Trophoblast cell (in vitro differentiated cells and primary cell): ENCODE data around the gene FMNL2.
A peak's percentile ranks its signal among the peaks of the same experiment; 100 is the strongest.

Experiments
- DNase-seq, 2 donors: peaks; one replicate each; pipeline ENCODE4 v3.0.0-alpha.2; 2016
- H2AFZ ChIP-seq: 2 replicates; pipeline ENCODE4 v1.6.1; 2013; ENCODE audit warnings: low read length, moderate library complexity, mild to moderate bottlenecking; ENCODE audit not compliant: insufficient read depth, poor library complexity
- H2AK5ac ChIP-seq: 2 replicates; pipeline ENCODE4 v1.6.1; 2013; ENCODE audit warnings: mild to moderate bottlenecking, low read length
- H2BK120ac ChIP-seq: 2 replicates; pipeline ENCODE4 v1.6.1; 2013; ENCODE audit warnings: low read length, mild to moderate bottlenecking, moderate library complexity; ENCODE audit not compliant: insufficient read depth, poor library complexity
- H2BK12ac ChIP-seq: 2 replicates; pipeline ENCODE4 v1.6.1; 2013; ENCODE audit warnings: mild to moderate bottlenecking, low read length, moderate library complexity
- H2BK5ac ChIP-seq: 2 replicates; pipeline ENCODE4 v1.6.1; 2013; ENCODE audit warnings: low read length, low read depth, moderate library complexity, mild to moderate bottlenecking; ENCODE audit not compliant: poor library complexity
- H3K14ac ChIP-seq: 2 replicates; pipeline ENCODE4 v1.6.1; 2013; ENCODE audit warnings: mild to moderate bottlenecking, low read length
- H3K18ac ChIP-seq: 2 replicates; pipeline ENCODE4 v1.6.1; 2013; ENCODE audit warnings: mild to moderate bottlenecking, low read length
- H3K23ac ChIP-seq: 2 replicates; pipeline ENCODE4 v1.6.1; 2013; ENCODE audit warnings: low read length
- H3K27ac ChIP-seq: 2 replicates; pipeline ENCODE4 v1.5.1; 2013; ENCODE audit warnings: low read depth, mild to moderate bottlenecking, inconsistent platforms, low read length, moderate library complexity
- H3K27me3 ChIP-seq: 2 replicates; pipeline ENCODE4 v1.6.1; 2013; ENCODE audit warnings: inconsistent platforms, mild to moderate bottlenecking, low read length, moderate library complexity; ENCODE audit not compliant: insufficient read depth
- H3K36me3 ChIP-seq, 2 experiments: 1 replicate in 1 of 2; 2 replicates in 1 of 2; pipeline ENCODE4 v1.6.1; 2013; ENCODE audit warnings: low read length in 2 of 2, mild to moderate bottlenecking in 2 of 2, moderate library complexity in 1 of 2; ENCODE audit not compliant: insufficient read depth in 2 of 2, control insufficient read depth in 1 of 2
- H3K4ac ChIP-seq: 2 replicates; pipeline ENCODE4 v1.6.1; 2013; ENCODE audit warnings: low read depth, mild to moderate bottlenecking, low read length, moderate library complexity
- H3K4me1 ChIP-seq, 2 experiments: 1 replicate in 1 of 2; 2 replicates in 1 of 2; pipeline ENCODE4 v1.6.1; 2013; ENCODE audit warnings: low read length in 2 of 2, mild to moderate bottlenecking in 2 of 2, moderate library complexity in 1 of 2; ENCODE audit not compliant: insufficient read depth in 2 of 2, control insufficient read depth in 1 of 2
- H3K4me2 ChIP-seq: 2 replicates; pipeline ENCODE4 v1.6.1; 2013; ENCODE audit warnings: inconsistent platforms, mild to moderate bottlenecking, low read length, moderate library complexity
- H3K4me3 ChIP-seq: 2 replicates; pipeline ENCODE4 v1.5.1; 2013; ENCODE audit warnings: mild to moderate bottlenecking, low read depth, low read length, inconsistent platforms
- H3K79me1 ChIP-seq: one replicate; pipeline ENCODE4 v1.6.1; 2013; ENCODE audit warnings: low read length
- H3K79me2 ChIP-seq: 2 replicates; pipeline ENCODE4 v1.6.1; 2013; ENCODE audit warnings: low read length, mild to moderate bottlenecking; ENCODE audit not compliant: control insufficient read depth, insufficient read depth, poor library complexity
- H3K9ac ChIP-seq: 2 replicates; pipeline ENCODE4 v1.6.1; 2013; ENCODE audit warnings: mild to moderate bottlenecking, low read length
- H3K9me3 ChIP-seq: 2 replicates; pipeline ENCODE4 v1.6.1; 2013; ENCODE audit warnings: low read depth, mild to moderate bottlenecking, control low read depth, inconsistent platforms, low read length; ENCODE audit not compliant: insufficient read depth
- H4K12ac ChIP-seq: 2 replicates; pipeline ENCODE4 v1.6.1; 2013; ENCODE audit warnings: low read depth, mild to moderate bottlenecking, low read length, moderate library complexity
- H4K8ac ChIP-seq: 2 replicates; pipeline ENCODE4 v1.6.1; 2013; ENCODE audit warnings: low read depth, mild to moderate bottlenecking, low read length, moderate library complexity
- H4K91ac ChIP-seq: one replicate; pipeline ENCODE4 v1.6.1; 2013; ENCODE audit warnings: low read depth, mild to moderate bottlenecking, low read length, moderate library complexity
- WGBS: extraction: QIAGEN DNeasy Blood & Tissue Kit; methylation state at CpG from one replicate; pipeline ENCODE4 v1.1.7; 2013; ENCODE audit warnings: missing lambda C conversion rate; ENCODE audit not compliant: insufficient read length, insufficient coverage; ENCODE audit errors: extremely low coverage; 5-methylcytosine and 5-hydroxymethylcytosine counted together

Gene FMNL2

GRCh38 chr2:152466980-152467676 lies 132.2 kb downstream of the FMNL2 start:
- H2AK5ac ChIP-seq: no peak overlapping the region
- H4K12ac ChIP-seq: no peak overlapping the region
- H3K4ac ChIP-seq: no peak overlapping the region
- H3K36me3 ChIP-seq: no peaks in the 10 kb centered on the region
- no peak overlapping the region for H3K14ac ChIP-seq
- H3K27ac ChIP-seq: no peak overlapping the region
- no peak overlapping the region for H2BK12ac ChIP-seq
- no peaks in the 10 kb centered on the region for H3K79me2 ChIP-seq
- no peak overlapping the region for H3K4me3 ChIP-seq
- no peak overlapping the region for H3K9ac ChIP-seq
- H3K23ac ChIP-seq: no peak overlapping the region
- H2BK5ac ChIP-seq: no peak overlapping the region
- WGBS: no CpG with 5 or more reads among the region's 10 CpGs
- H3K27me3 ChIP-seq: no peaks in the 10 kb centered on the region
- H3K4me2 ChIP-seq: no peak overlapping the region
- no peaks in the 10 kb centered on the region for H3K79me1 ChIP-seq
- no peak overlapping the region for H4K8ac ChIP-seq
- H2AFZ ChIP-seq: no peak overlapping the region
- H3K4me1 ChIP-seq: peaks cover 5 to 15% of the 10 kb centered on the region in 2 experiments
- no peak overlapping the region for H2BK120ac ChIP-seq
- no peak overlapping the region for H3K18ac ChIP-seq
- DNase-seq: peak; percentile 42 to 55
- H3K9me3 ChIP-seq: no peaks in the 10 kb centered on the region
- H4K91ac ChIP-seq: no peak overlapping the region

DNA sequence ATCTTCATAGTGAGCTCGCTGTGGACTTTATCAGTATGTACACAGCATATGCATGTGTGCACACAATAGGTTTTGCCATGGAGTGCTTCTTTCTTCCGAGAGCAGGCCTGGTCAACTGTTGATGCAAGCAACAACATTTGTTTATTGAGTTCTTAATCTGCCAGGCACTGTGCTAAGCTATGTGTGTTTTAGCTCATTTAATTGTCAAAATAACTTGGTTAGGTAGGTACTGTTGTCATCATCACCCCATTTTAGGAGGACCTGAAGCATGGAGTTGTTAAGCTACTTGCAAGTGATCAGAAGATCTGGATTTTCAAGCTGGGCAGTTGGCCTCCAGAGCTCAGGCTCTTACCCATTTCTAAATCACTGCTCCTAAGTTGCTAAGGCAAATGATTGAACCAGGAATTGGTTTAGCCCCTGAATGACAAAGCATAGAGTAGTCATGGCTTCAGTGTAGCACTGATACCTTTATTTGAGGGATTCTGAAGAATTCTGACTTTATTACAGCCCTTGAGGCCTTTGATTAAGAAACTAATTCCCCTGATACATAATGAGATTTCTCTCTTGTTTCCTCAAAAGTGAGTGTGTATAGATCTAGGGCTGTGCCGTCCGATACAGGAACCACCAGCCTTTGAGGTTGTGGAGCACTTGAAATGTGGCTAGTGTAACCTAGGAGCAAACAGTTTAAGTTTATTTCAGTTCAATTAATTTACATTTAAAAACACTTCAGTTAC lies 132.9 kb downstream of the FMNL2 start:
- no peak overlapping the region for H2AK5ac ChIP-seq
- no peaks in the 10 kb centered on the region for H3K79me1 ChIP-seq
- H3K79me2 ChIP-seq: no peaks in the 10 kb centered on the region
- no peak overlapping the region for H3K9ac ChIP-seq
- no peak for DNase-seq
- H4K91ac ChIP-seq: no peak overlapping the region
- H4K12ac ChIP-seq: no peak overlapping the region
- H2BK120ac ChIP-seq: no peak overlapping the region
- no peak overlapping the region for H3K27ac ChIP-seq
- no CpG with 5 or more reads among the region's 4 CpGs for WGBS
- no peak overlapping the region for H2BK5ac ChIP-seq
- no peak overlapping the region for H3K14ac ChIP-seq
- no peak overlapping the region for H2BK12ac ChIP-seq
- no peak overlapping the region for H3K4me2 ChIP-seq
- no peaks in the 10 kb centered on the region for H3K27me3 ChIP-seq
- H3K23ac ChIP-seq: no peak overlapping the region
- no peak overlapping the region for H2AFZ ChIP-seq
- peaks cover 5 to 15% of the 10 kb centered on the region in 2 experiments for H3K4me1 ChIP-seq
- H3K18ac ChIP-seq: no peak overlapping the region
- no peaks in the 10 kb centered on the region for H3K9me3 ChIP-seq
- H3K4me3 ChIP-seq: no peak overlapping the region
- H3K4ac ChIP-seq: no peak overlapping the region
- H4K8ac ChIP-seq: no peak overlapping the region
- no peaks in the 10 kb centered on the region for H3K36me3 ChIP-seq

- Histone ChIP-seq H3K36me3 (no peaks in the 10 kb centered on the region), H3K27me3 (no peaks in the 10 kb centered on the region), H4K12ac (no peak overlapping the region), H3K79me1 (no peaks in the 10 kb centered on the region), H3K4ac (no peak overlapping the region), H3K14ac (no peak overlapping the region), H3K18ac (no peak overlapping the region), H3K27ac (no peak overlapping the region), H3K4me2 (no peak overlapping the region), H3K4me3 (no peak overlapping the region), H4K91ac (no peak overlapping the region), H3K23ac (no peak overlapping the region), H4K8ac (no peak overlapping the region), H2BK12ac (no peak overlapping the region), H3K79me2 (no peaks in the 10 kb centered on the region), H3K9me3 (no peaks in the 10 kb centered on the region), H2BK5ac (no peak overlapping the region), H2AFZ (no peak overlapping the region), H3K9ac (no peak overlapping the region), H2BK120ac (no peak overlapping the region), H3K4me1 (peaks cover 5 to 17% of the 10 kb centered on the region in 2 experiments), H2AK5ac (no peak overlapping the region)
- WGBS: no CpG with 5 or more reads among the region's 8 CpGs
- peak in 1 of 2 donors; percentile 33 for DNase-seq
Observed at GRCh38 chr2:152468899-152469692, 134.1 kb downstream of the FMNL2 start.

GRCh38 chr2:152470861-152471854 lies 136.2 kb downstream of the FMNL2 start:
- H3K9ac ChIP-seq: no peak overlapping the region
- H3K27ac ChIP-seq: no peak overlapping the region
- WGBS: no CpG with 5 or more reads among the region's 12 CpGs

More at GRCh38 chr2:152470861-152471854, 136.2 kb downstream of the FMNL2 start:
- Histone ChIP-seq H3K4me2 (no peak overlapping the region), H3K18ac (no peak overlapping the region), H3K9me3 (no peaks in the 10 kb centered on the region), H2AK5ac (no peak overlapping the region), H4K8ac (no peak overlapping the region), H3K4me3 (no peak overlapping the region), H4K91ac (no peak overlapping the region), H3K36me3 (no peaks in the 10 kb centered on the region), H4K12ac (no peak overlapping the region), H3K27me3 (no peaks in the 10 kb centered on the region), H3K14ac (no peak overlapping the region), H3K79me1 (no peaks in the 10 kb centered on the region), H3K79me2 (no peaks in the 10 kb centered on the region), H3K4ac (peak overlapping the region; percentile 34), H3K4me1 (peaks cover 0 to 8% of the 10 kb centered on the region in 2 experiments), H2AFZ (no peak overlapping the region), H3K23ac (no peak overlapping the region), H2BK120ac (no peak overlapping the region), H2BK5ac (no peak overlapping the region), H2BK12ac (no peak overlapping the region)
- no peak for DNase-seq
